ENCODE results near the gene TAF4. TPM values are rescaled to one million over a fixed set of nuclear protein-coding genes. Genes with fewer than 3 reads are reported as not detected.

TAF4 gene
- total and polyA plus RNA-seq, 4 experiments from 2014 or later, result 0.54 to 33.1 (median 17.5) TPM

DNA sequence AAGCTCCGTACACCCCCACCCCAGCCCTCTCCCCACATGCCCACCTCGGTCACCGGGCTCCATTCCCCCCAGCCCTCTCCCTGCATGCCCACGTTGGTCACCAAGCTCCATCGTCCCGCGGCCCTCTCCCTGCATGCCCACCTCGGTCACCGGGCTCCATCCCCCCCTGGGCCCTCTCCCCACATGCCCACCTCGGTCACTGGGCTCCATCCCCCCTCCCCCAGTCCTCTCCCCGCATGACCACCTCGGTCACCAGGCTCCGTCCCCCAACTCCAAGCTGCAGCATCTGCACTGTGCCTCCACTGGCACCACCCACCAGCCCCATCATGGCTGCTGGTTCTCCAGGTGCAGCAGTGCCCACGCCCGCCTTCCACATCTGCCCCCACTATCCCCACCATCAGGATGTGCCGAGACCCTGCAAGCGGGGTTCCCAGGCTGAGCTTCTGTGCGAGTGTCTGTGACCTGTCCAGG is 16.8 kb downstream of the TAF4 start:
- POLR2A ChIA-PET (ENCODE audit: partially characterized antibody), result interaction anchor here (1.6 kb wide), 1 partner anchor 17 kb away, joined by 5 read pairs; no protein-coding TSS in a partner anchor
- DNase-seq, result no peak
- intact Hi-C loops (cut with micrococcal nuclease), result no loop called here
- no peaks in the 10 kb centered on the region for H3K36me3 ChIP-seq (ENCODE audit: insufficient read depth, low read length)
- Mint-ChIP-seq H3K4me1 (peaks cover 26 to 77% (median 35%) of the 10 kb centered on the region in 4 donors), H3K9me3 (no peaks in the 10 kb centered on the region), H3K36me3 (peaks cover 4 to 8% of the 10 kb centered on the region in 2 donors), H3K27ac (no peak overlapping the region), H3K27me3 (no peaks in the 10 kb centered on the region), H3K4me3 (no peak overlapping the region)
- H3K27ac ChIP-seq (ENCODE audit: low read depth, low read length), result no peak overlapping the region
- no peak overlapping the region for H3K4me3 ChIP-seq (ENCODE audit: low read length in 2 of 2)
- H3K9me3 ChIP-seq (ENCODE audit: control insufficient read depth in 1 of 2, low read length in 2 of 2), result no peaks in the 10 kb centered on the region
- no peaks in the 10 kb centered on the region for H3K4me1 ChIP-seq (ENCODE audit: insufficient read depth, low read length)
- no peaks in the 10 kb centered on the region for H3K27me3 ChIP-seq (ENCODE audit: insufficient read depth, low read length)
- CTCF ChIA-PET (ENCODE audit: partially characterized antibody), result interaction anchor here (1.2 kb wide), 1 partner anchor 11 kb away, joined by 3 read pairs; no protein-coding TSS in a partner anchor

DNA sequence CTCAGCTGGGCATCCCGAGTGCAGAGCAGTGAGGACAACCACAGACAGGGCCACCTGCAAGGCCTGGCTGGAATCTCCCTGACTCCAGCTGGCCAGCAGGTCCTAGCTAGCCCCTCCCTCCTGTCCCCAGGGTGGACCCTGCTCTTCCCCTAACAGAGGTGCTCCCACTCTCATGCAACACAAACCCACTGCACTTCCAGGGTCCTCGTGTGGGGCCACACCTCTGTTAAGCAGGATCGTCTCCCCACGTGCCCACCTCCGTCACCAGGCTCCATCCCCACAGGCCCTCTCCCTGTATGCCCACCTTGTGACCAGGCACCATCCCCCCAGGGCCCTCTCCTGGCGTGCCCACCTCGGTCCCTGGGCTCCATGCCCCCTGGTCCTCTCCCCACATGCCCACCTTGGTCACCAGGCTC is 17.3 kb downstream of the TAF4 start:
- no peak overlapping the region for H3K27ac Mint-ChIP-seq
- H3K4me3 Mint-ChIP-seq, result no peak overlapping the region
- H3K36me3 ChIP-seq (ENCODE audit: insufficient read depth, low read length), result no peaks in the 10 kb centered on the region
- H3K9me3 ChIP-seq (ENCODE audit: control insufficient read depth in 1 of 2, low read length in 2 of 2), result no peaks in the 10 kb centered on the region
- no peaks in the 10 kb centered on the region for H3K4me1 ChIP-seq (ENCODE audit: insufficient read depth, low read length)
- H3K27me3 Mint-ChIP-seq, result no peaks in the 10 kb centered on the region
- H3K4me3 ChIP-seq (ENCODE audit: low read length in 2 of 2), result no peak overlapping the region
- peaks cover 4 to 8% of the 10 kb centered on the region in 2 donors for H3K36me3 Mint-ChIP-seq
- POLR2A ChIA-PET (ENCODE audit: partially characterized antibody), result interaction anchor here (1.6 kb wide), 1 partner anchor 18 kb away, joined by 5 read pairs; no protein-coding TSS in a partner anchor
- H3K4me1 Mint-ChIP-seq, result peaks cover 26 to 72% (median 36%) of the 10 kb centered on the region in 4 donors
- DNase-seq, result no peak
- no peak overlapping the region for H3K27ac ChIP-seq (ENCODE audit: low read depth, low read length)
- intact Hi-C loops (cut with micrococcal nuclease), result no loop called here
- H3K9me3 Mint-ChIP-seq, result no peaks in the 10 kb centered on the region
- H3K27me3 ChIP-seq (ENCODE audit: insufficient read depth, low read length), result no peaks in the 10 kb centered on the region
- CTCF ChIA-PET (ENCODE audit: partially characterized antibody), result interaction anchor here (1.2 kb wide), 1 partner anchor 11 kb away, joined by 3 read pairs; no protein-coding TSS in a partner anchor

DNA sequence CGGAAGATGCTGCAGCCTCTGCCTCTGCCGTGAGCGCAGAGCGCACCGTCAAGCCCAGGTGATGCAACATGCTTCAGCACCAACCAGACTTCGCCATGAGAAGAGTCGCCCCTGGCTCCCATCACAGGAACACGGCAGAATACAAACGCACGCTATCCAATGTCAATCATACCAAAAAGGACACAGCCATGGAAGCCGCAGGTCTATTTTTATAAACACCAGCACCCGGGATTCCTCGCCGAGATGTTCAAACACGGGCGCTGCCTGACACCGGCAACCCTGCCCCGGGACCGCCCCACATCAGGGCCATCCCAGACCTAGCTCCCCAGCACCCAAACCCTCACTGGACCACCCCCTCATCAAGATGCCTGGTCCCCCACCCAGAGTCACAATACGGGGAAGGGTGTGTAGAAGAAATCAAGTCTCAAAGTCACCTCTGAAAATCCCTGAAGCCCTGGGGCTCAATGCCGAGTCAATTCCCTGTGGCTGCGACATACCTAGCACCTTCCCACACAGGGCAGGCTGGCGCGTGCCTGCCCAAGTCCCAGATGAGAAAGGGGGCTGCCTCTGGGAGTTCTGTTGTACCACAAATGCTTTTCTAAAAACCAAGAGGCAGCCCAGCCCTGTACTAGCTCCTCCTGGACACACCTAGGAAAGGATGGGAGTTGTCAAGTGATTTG is 17.9 kb downstream of the TAF4 start:
- H3K4me3 ChIP-seq (ENCODE audit: low read length in 2 of 2), result no peak overlapping the region
- H3K36me3 Mint-ChIP-seq, result peaks cover 4 to 8% of the 10 kb centered on the region in 2 donors
- no peak overlapping the region for H3K27ac ChIP-seq (ENCODE audit: low read depth, low read length)
- peaks cover 25 to 71% (median 36%) of the 10 kb centered on the region in 4 donors for H3K4me1 Mint-ChIP-seq
- intact Hi-C loops (cut with micrococcal nuclease), result no loop called here
- no peaks in the 10 kb centered on the region for H3K27me3 Mint-ChIP-seq
- H3K9me3 Mint-ChIP-seq, result no peaks in the 10 kb centered on the region
- no peak for DNase-seq
- no peaks in the 10 kb centered on the region for H3K4me1 ChIP-seq (ENCODE audit: insufficient read depth, low read length)
- H3K4me3 Mint-ChIP-seq, result no peak overlapping the region
- POLR2A ChIA-PET (ENCODE audit: partially characterized antibody), result interaction anchor here (1.6 kb wide), 1 partner anchor 19 kb away, joined by 5 read pairs; no protein-coding TSS in a partner anchor
- H3K27ac Mint-ChIP-seq, result peak overlapping the region in 1 of 7 donors; percentile 13
- H3K9me3 ChIP-seq (ENCODE audit: control insufficient read depth in 1 of 2, low read length in 2 of 2), result no peaks in the 10 kb centered on the region
- no peaks in the 10 kb centered on the region for H3K27me3 ChIP-seq (ENCODE audit: insufficient read depth, low read length)
- CTCF ChIA-PET (ENCODE audit: partially characterized antibody), result interaction anchor here (1.2 kb wide), 1 partner anchor 10 kb away, joined by 3 read pairs; no protein-coding TSS in a partner anchor
- H3K36me3 ChIP-seq (ENCODE audit: insufficient read depth, low read length), result no peaks in the 10 kb centered on the region

DNA sequence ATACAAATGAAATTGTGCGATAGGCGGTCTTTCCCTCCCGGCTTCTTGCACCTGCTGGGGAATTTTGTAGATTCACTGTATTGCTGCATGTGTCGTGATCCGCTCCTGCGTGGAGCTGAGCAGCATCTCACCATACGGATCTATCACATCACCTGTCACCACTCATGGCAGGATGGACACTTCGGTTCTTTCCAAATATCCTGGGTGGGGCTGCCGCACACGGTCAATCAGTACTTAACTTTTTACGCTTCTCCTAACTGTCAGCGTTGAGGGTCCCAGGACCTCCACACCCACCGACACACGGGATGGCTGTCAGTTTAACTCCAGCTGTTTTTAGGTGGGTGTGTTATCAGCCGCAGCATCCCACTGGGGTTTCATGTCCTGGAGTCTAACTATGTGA is 19.2 kb downstream of the TAF4 start:
- CTCF ChIA-PET (ENCODE audit: partially characterized antibody), result no interaction called here
- H3K4me3 ChIP-seq (ENCODE audit: low read length in 2 of 2), result no peak overlapping the region
- H3K27ac ChIP-seq (ENCODE audit: low read depth, low read length), result no peak overlapping the region
- no peaks in the 10 kb centered on the region for H3K27me3 ChIP-seq (ENCODE audit: insufficient read depth, low read length)
- no peaks in the 10 kb centered on the region for H3K36me3 ChIP-seq (ENCODE audit: insufficient read depth, low read length)
- H3K9me3 ChIP-seq (ENCODE audit: control insufficient read depth in 1 of 2, low read length in 2 of 2), result no peaks in the 10 kb centered on the region
- DNase-seq, result no peak
- Mint-ChIP-seq H3K4me3 (no peak overlapping the region), H3K27me3 (no peaks in the 10 kb centered on the region), H3K36me3 (peaks cover 4 to 7% of the 10 kb centered on the region in 2 donors), H3K27ac (no peak overlapping the region), H3K9me3 (no peaks in the 10 kb centered on the region), H3K4me1 (peaks cover 26 to 75% (median 34%) of the 10 kb centered on the region in 4 donors)
- intact Hi-C loops (cut with micrococcal nuclease), result no loop called here
- H3K4me1 ChIP-seq (ENCODE audit: insufficient read depth, low read length), result no peaks in the 10 kb centered on the region
- POLR2A ChIA-PET (ENCODE audit: partially characterized antibody), result no interaction called here

DNA sequence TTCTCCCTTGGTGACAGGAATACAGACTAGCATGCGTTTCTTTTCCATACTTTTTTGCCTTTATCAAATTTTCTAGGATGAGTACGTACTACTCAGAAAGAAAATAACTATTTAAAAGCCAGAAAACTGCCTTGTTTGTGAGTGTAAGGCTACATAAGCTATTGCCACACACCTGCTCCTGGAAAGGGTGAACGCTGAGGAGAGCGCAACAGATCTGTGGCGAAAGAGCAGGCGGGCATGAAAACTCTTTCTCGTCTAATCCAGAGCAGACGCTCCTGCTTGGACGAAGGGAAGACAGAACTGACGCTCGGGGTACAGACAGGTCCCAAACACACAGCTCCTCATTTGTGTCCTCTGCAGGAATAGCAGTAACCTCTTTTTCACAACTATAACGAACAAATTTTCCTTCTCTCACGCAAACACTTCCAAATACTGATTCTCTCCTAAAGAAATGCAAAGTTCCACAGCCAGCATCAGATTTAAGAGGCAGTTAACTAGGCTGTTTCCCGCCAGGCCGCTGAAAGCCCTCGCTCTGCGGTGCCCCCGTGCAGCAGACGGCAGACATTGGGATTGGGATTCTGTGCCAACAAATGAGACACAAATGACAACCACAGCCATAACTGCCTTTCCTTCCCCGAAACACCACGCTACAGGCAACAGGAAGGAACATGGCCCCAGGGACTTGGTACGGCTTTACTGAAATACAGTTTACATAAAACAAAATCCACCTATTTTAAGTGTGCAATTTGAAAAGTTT is 20.0 kb downstream of the TAF4 start:
- no peak overlapping the region for H3K27ac ChIP-seq (ENCODE audit: low read depth, low read length)
- Mint-ChIP-seq H3K4me3 (no peak overlapping the region), H3K27me3 (no peaks in the 10 kb centered on the region), H3K9me3 (no peaks in the 10 kb centered on the region), H3K4me1 (peaks cover 26 to 76% (median 34%) of the 10 kb centered on the region in 4 donors), H3K36me3 (peaks cover 4 to 6% of the 10 kb centered on the region in 2 donors), H3K27ac (peak overlapping the region in 1 of 7 donors; percentile 37)
- no peaks in the 10 kb centered on the region for H3K27me3 ChIP-seq (ENCODE audit: insufficient read depth, low read length)
- CTCF ChIA-PET (ENCODE audit: partially characterized antibody), result no interaction called here
- DNase-seq, result no peak
- H3K4me3 ChIP-seq (ENCODE audit: low read length in 2 of 2), result no peak overlapping the region
- H3K36me3 ChIP-seq (ENCODE audit: insufficient read depth, low read length), result no peaks in the 10 kb centered on the region
- no peaks in the 10 kb centered on the region for H3K4me1 ChIP-seq (ENCODE audit: insufficient read depth, low read length)
- POLR2A ChIA-PET (ENCODE audit: partially characterized antibody), result no interaction called here
- H3K9me3 ChIP-seq (ENCODE audit: control insufficient read depth in 1 of 2, low read length in 2 of 2), result no peaks in the 10 kb centered on the region
- intact Hi-C loops (cut with micrococcal nuclease), result no loop called here

DNA sequence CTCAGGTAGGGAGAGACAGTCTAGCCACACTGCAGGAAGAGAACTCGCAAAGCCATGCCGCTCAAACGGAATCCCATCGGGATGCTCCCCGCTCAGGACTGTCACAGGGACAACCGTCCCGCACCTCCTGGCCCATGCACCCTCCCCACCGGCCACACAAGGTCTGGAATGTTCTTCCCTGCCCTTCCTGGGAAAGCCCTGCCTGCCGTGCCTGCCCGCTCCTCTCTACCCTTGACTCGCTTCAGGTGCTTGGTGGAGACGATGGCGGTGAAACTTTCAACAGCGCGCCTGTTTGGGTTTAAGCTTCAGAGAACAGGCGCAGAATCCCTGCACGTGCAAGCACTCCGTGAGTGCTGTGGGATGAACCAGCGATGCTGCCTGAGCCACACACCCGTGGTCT is 20.6 kb downstream of the TAF4 start:
- intact Hi-C loops (cut with micrococcal nuclease), result no loop called here
- H3K27ac Mint-ChIP-seq, result peak overlapping the region in 1 of 7 donors; percentile 76
- Histone ChIP-seq H3K27ac (ENCODE audit: low read depth, low read length) (no peak overlapping the region), H3K27me3 (ENCODE audit: insufficient read depth, low read length) (no peaks in the 10 kb centered on the region), H3K4me1 (ENCODE audit: insufficient read depth, low read length) (no peaks in the 10 kb centered on the region), H3K9me3 (ENCODE audit: control insufficient read depth in 1 of 2, low read length in 2 of 2) (no peaks in the 10 kb centered on the region), H3K4me3 (ENCODE audit: low read length in 2 of 2) (no peak overlapping the region), H3K36me3 (ENCODE audit: insufficient read depth, low read length) (no peaks in the 10 kb centered on the region)
- DNase-seq, result no peak
- H3K36me3 Mint-ChIP-seq, result peaks cover under 1 to 4% of the 10 kb centered on the region in 2 donors
- CTCF ChIA-PET (ENCODE audit: partially characterized antibody), result no interaction called here
- POLR2A ChIA-PET (ENCODE audit: partially characterized antibody), result no interaction called here
- H3K4me3 Mint-ChIP-seq, result no peak overlapping the region
- H3K27me3 Mint-ChIP-seq, result no peaks in the 10 kb centered on the region
- H3K4me1 Mint-ChIP-seq, result peaks cover 25 to 76% (median 33%) of the 10 kb centered on the region in 4 donors
- no peaks in the 10 kb centered on the region for H3K9me3 Mint-ChIP-seq

DNA sequence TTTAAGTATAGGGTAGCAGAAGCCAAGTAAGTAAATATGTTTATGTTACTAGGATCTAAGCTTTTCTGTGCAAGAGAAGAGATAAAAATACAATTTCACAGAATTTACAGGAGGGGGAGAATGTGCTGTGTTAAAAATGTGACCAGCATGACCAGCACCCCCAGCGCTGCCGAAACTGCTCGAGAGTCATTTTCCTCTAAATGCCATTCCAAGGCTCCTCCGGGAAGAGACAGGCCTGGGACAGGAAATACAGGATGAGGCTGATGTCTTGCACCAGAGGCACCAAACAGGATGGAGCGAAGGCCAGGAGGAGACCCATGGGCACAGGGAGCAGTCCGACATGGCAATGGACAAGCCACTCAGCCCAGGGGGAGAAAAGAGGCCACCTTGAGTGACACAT is 21.1 kb downstream of the TAF4 start:
- CTCF ChIA-PET (ENCODE audit: partially characterized antibody), result no interaction called here
- H3K36me3 Mint-ChIP-seq, result peaks cover 0 to 8% of the 10 kb centered on the region in 2 donors
- H3K9me3 ChIP-seq (ENCODE audit: control insufficient read depth in 1 of 2, low read length in 2 of 2), result no peaks in the 10 kb centered on the region
- no peak for DNase-seq
- H3K4me3 ChIP-seq (ENCODE audit: low read length in 2 of 2), result no peak overlapping the region
- no peaks in the 10 kb centered on the region for H3K4me1 ChIP-seq (ENCODE audit: insufficient read depth, low read length)
- no peak overlapping the region for H3K27ac ChIP-seq (ENCODE audit: low read depth, low read length)
- H3K9me3 Mint-ChIP-seq, result no peaks in the 10 kb centered on the region
- H3K27me3 Mint-ChIP-seq, result no peaks in the 10 kb centered on the region
- no peak overlapping the region for H3K4me3 Mint-ChIP-seq
- peaks cover 29 to 76% (median 37%) of the 10 kb centered on the region in 4 donors for H3K4me1 Mint-ChIP-seq
- POLR2A ChIA-PET (ENCODE audit: partially characterized antibody), result no interaction called here
- H3K36me3 ChIP-seq (ENCODE audit: insufficient read depth, low read length), result no peaks in the 10 kb centered on the region
- peak overlapping the region in 2 of 7 donors; percentile 15 to 60 for H3K27ac Mint-ChIP-seq
- intact Hi-C loops (cut with micrococcal nuclease), result no loop called here
- no peaks in the 10 kb centered on the region for H3K27me3 ChIP-seq (ENCODE audit: insufficient read depth, low read length)
